ENCODE measurements around the gene SIKE1.
"Not testable (repeated sequence)": the region's sequence is repeated elsewhere in the genome, so short reads cannot be mapped to it uniquely, and the experiment has no call there.

SIKE1 gene

GRCh38 chr1:114755006-114755931 lies 25.2 kb downstream of the SIKE1 start:
- no peak for DNase-seq (ENCODE audit: low read depth in 3 of 3)

- not testable (repeated sequence) for DNase-seq (ENCODE audit: low read depth in 3 of 3)
Observed at GRCh38 chr1:114753702-114754101, 26.8 kb downstream of the SIKE1 start.

GRCh38 chr1:114753143-114753542 lies 27.3 kb downstream of the SIKE1 start:
- no peak for DNase-seq (ENCODE audit: low read depth in 3 of 3)

GRCh38 chr1:114750780-114751179 lies 29.7 kb downstream of the SIKE1 start:
- DNase-seq (ENCODE audit: low read depth in 3 of 3), result no peak

- DNase-seq (ENCODE audit: low read depth in 3 of 3), result no peak
Observed at GRCh38 chr1:114749835-114750234, 30.6 kb downstream of the SIKE1 start.

- no peak for DNase-seq (ENCODE audit: low read depth in 3 of 3)
Observed at GRCh38 chr1:114746450-114747121, 33.9 kb downstream of the SIKE1 start.

GRCh38 chr1:114745291-114745690 lies 35.2 kb downstream of the SIKE1 start:
- no peak for DNase-seq (ENCODE audit: low read depth in 3 of 3)

- DNase-seq (ENCODE audit: low read depth in 3 of 3), result no peak
Observed at GRCh38 chr1:114741963-114742746, 38.3 kb downstream of the SIKE1 start.

GRCh38 chr1:114740331-114740730 lies 40.2 kb downstream of the SIKE1 start:
- DNase-seq (ENCODE audit: low read depth in 3 of 3), result no peak

- DNase-seq (ENCODE audit: low read depth in 3 of 3), result no peak
Observed at GRCh38 chr1:114737314-114737849, 43.1 kb downstream of the SIKE1 start.

GRCh38 chr1:114735479-114735878 lies 45.0 kb downstream of the SIKE1 start:
- DNase-seq (ENCODE audit: low read depth in 3 of 3), result no peak

- DNase-seq (ENCODE audit: low read depth in 3 of 3), result no peak
Observed at GRCh38 chr1:114729782-114730181, 50.7 kb downstream of the SIKE1 start.

GRCh38 chr1:114728553-114728952 lies 51.9 kb downstream of the SIKE1 start:
- no peak for DNase-seq (ENCODE audit: low read depth in 3 of 3)

GRCh38 chr1:114725230-114725629 lies 55.3 kb downstream of the SIKE1 start:
- DNase-seq (ENCODE audit: low read depth in 3 of 3), result no peak

GRCh38 chr1:114723915-114724314 lies 56.6 kb downstream of the SIKE1 start:
- no peak for DNase-seq (ENCODE audit: low read depth in 3 of 3)

GRCh38 chr1:114723457-114723856 lies 57.0 kb downstream of the SIKE1 start:
- DNase-seq (ENCODE audit: low read depth in 3 of 3), result no peak

GRCh38 chr1:114720492-114720891 lies 60.0 kb downstream of the SIKE1 start:
- DNase-seq (ENCODE audit: low read depth in 3 of 3), result no peak

Data from stimulated activated CD4-positive, alpha-beta T cell treated with anti-CD3 and anti-CD28 coated beads, TNF-alpha, amount 100 ng/mL, for 4 hours (primary cell).